A549 (cell line): Measurements from ENCODE around the gene SLC25A25.
"Not testable (repeated sequence)": the region's sequence is repeated elsewhere in the genome, so short reads cannot be mapped to it uniquely, and the experiment has no call there.

Experiments used
- CEBPB ChIP-seq, 2 experiments: fragments of >200 bp in 1 of 2; sonication (Bioruptor Twin) in 1 of 2; formaldehyde crosslinking in 1 of 2; IDR thresholded peaks; 2 replicates each; pipeline ENCODE4 v1.6.1; 2012 to 2016
- CTCF ChIP-seq: fragments of >200 bp; sonication (Bioruptor Twin); formaldehyde crosslinking; IDR thresholded peaks from 3 replicates; pipeline ENCODE4 v1.5.1; 2016
- MAFK ChIP-seq: fragments of 450-650 bp; IDR thresholded peaks from 2 replicates; pipeline ENCODE4 v1.6.1; 2014; ENCODE audit not compliant: partially characterized antibody
- MYC ChIP-seq: IDR thresholded peaks from 2 replicates; pipeline ENCODE4 v1.6.1; 2012; ENCODE audit warnings: mild to moderate bottlenecking, inconsistent platforms, low read length, improper control_type of control experiment, borderline replicate concordance
- PHF8 ChIP-seq: fragments of 200-600 bp; sonication (generic); IDR thresholded peaks from 2 replicates; pipeline ENCODE4 v1.6.1; 2016; ENCODE audit warnings: low read depth, mild to moderate bottlenecking, antibody characterized with exemption, moderate library complexity, borderline replicate concordance
- POLR2A ChIP-seq: IDR thresholded peaks from 2 replicates; pipeline ENCODE4 v1.6.1; 2012; ENCODE audit warnings: mild to moderate bottlenecking, low read length
- RARB ChIP-seq: fragments of 250-450 bp; sonication (Bioruptor Pico); IDR thresholded peaks from 2 replicates; pipeline ENCODE4 v1.8.0; 2021; ENCODE audit warnings: mild to moderate bottlenecking, moderate library complexity
- RCOR1 ChIP-seq: fragments of 150-350 bp; IDR thresholded peaks from 2 replicates; pipeline ENCODE4 v1.6.1; 2014; ENCODE audit warnings: antibody characterized with exemption, low read length, low read depth
- RNF2 ChIP-seq: fragments of 200-600 bp; sonication (generic); IDR thresholded peaks from 2 replicates; pipeline ENCODE4 v1.6.1; 2016; ENCODE audit warnings: low read depth, mild to moderate bottlenecking, antibody characterized with exemption, moderate library complexity, borderline replicate concordance

DNA sequence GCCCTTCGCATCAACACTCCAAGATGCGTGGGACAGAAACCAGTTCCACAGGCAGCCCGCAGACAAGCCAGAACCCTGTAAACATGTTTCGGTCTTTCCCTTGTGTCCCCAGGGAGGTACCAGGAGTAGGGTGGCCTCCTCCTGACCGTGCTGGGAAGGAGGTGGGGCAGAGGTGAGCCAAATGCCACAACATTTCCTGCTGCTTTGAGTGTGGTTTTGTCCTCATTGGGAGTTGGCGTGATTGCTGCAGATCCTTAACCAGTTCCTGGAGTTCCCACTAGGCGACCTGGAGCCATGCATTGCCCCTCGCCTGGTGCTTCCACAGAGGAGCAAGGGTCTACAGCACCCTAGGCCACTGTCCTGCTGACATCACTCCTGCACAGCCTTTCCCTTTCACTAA lies 67.5 kb downstream of the SLC25A25 start:
- not testable (repeated sequence) for TF ChIP-seq RNF2; POLR2A; RCOR1; CTCF; RARB; MYC; MAFK; PHF8; CEBPB (IDR thresholded peaks at IDR 0.05)
